ENCODE data around the gene RPN1.
A peak's percentile ranks its signal among the peaks of the same experiment; 100 is the strongest.

Gene RPN1

GRCh38 chr3:128648940-128649663 lies 1.5 kb downstream of the RPN1 start:
- DNase-seq = peak; percentile 25

- no peak for DNase-seq
Measured at GRCh38 chr3:128648402-128648801, 2.2 kb downstream of the RPN1 start.

GRCh38 chr3:128647307-128647706 lies 3.3 kb downstream of the RPN1 start:
- DNase-seq = no peak

GRCh38 chr3:128634075-128634611 lies 16.5 kb downstream of the RPN1 start:
- no peak for DNase-seq

GRCh38 chr3:128632301-128632700 lies 18.3 kb downstream of the RPN1 start:
- DNase-seq = no peak

- no peak for DNase-seq
Measured at GRCh38 chr3:128629936-128630335, 20.7 kb downstream of the RPN1 start.

- DNase-seq = no peak
Measured at GRCh38 chr3:128625409-128625945, 25.1 kb downstream of the RPN1 start.

- no peak for DNase-seq
Measured at GRCh38 chr3:128624526-128625138, 26.0 kb downstream of the RPN1 start.

GRCh38 chr3:128623762-128624176 lies 26.8 kb downstream of the RPN1 start:
- DNase-seq = peak; percentile 59

GRCh38 chr3:128621931-128622330 lies 28.7 kb downstream of the RPN1 start:
- DNase-seq = no peak

- DNase-seq = no peak
Measured at GRCh38 chr3:128621234-128621633, 29.4 kb downstream of the RPN1 start.

- peak; percentile 70 for DNase-seq
Measured at GRCh38 chr3:128620268-128620691, 30.3 kb downstream of the RPN1 start.

GRCh38 chr3:128619146-128619890 lies 31.3 kb downstream of the RPN1 start:
- peak; percentile 60 for DNase-seq

- DNase-seq = no peak
Measured at GRCh38 chr3:128618398-128618726, 32.3 kb downstream of the RPN1 start.

GRCh38 chr3:128617557-128618397 lies 32.8 kb downstream of the RPN1 start:
- peak; percentile 99 for DNase-seq

GRCh38 chr3:128617270-128617556 lies 33.4 kb downstream of the RPN1 start:
- DNase-seq = no peak

- peak; percentile 99 for DNase-seq
Measured at GRCh38 chr3:128616516-128617269, 33.9 kb downstream of the RPN1 start.

GRCh38 chr3:128614076-128614475 lies 36.5 kb downstream of the RPN1 start:
- DNase-seq = peak; percentile 5

- DNase-seq = no peak
Measured at GRCh38 chr3:128613083-128613829, 37.4 kb downstream of the RPN1 start.

GRCh38 chr3:128610451-128611070 lies 40.1 kb downstream of the RPN1 start:
- DNase-seq = peak; percentile 71

- DNase-seq = no peak
Measured at GRCh38 chr3:128609294-128609693, 41.3 kb downstream of the RPN1 start.

All from hematopoietic multipotent progenitor cell treated with erythropoietin and hydrocortisone succinate and interleukin-3 and kit ligand, for 4 days (in vitro differentiated cells).